HG03135 (cell line): ENCODE data around the gene APP.
A peak's percentile ranks its signal among the peaks of the same experiment; 100 is the strongest.
"Not testable (repeated sequence)": the region's sequence is repeated elsewhere in the genome, so short reads cannot be mapped to it uniquely, and the experiment has no call there.

Source experiments
- ATAC-seq: cut with Tn5 transposase; IDR thresholded peaks from one replicate; pipeline ENCODE4 v1.9.1; 2021; ENCODE audit warnings: mild to moderate bottlenecking, moderate library complexity; ENCODE audit not compliant: unreplicated experiment

The APP gene

GRCh38 chr21:26165331-26165730 lies 5.2 kb downstream of the APP start:
- ATAC-seq: no peak

- ATAC-seq: no peak
These were observed 6.3 kb downstream of the APP start for GRCh38 chr21:26164311-26164710.

- no peak for ATAC-seq
These were observed 8.5 kb downstream of the APP start for GRCh38 chr21:26162081-26162480.

GRCh38 chr21:26159869-26160268 lies 10.7 kb downstream of the APP start:
- no peak for ATAC-seq

- no peak for ATAC-seq
These were observed 12.8 kb downstream of the APP start for GRCh38 chr21:26157801-26158200.

- ATAC-seq: no peak
These were observed 15.8 kb downstream of the APP start for GRCh38 chr21:26154753-26155152.

- ATAC-seq: no peak
These were observed 16.8 kb downstream of the APP start for GRCh38 chr21:26153758-26154157.

GRCh38 chr21:26148840-26149354 lies 21.7 kb downstream of the APP start:
- ATAC-seq: no peak

GRCh38 chr21:26148071-26148839 lies 22.3 kb downstream of the APP start:
- ATAC-seq: no peak

GRCh38 chr21:26147535-26147934 lies 23.0 kb downstream of the APP start:
- no peak for ATAC-seq

GRCh38 chr21:26146681-26147080 lies 23.9 kb downstream of the APP start:
- no peak for ATAC-seq

GRCh38 chr21:26144031-26144430 lies 26.5 kb downstream of the APP start:
- no peak for ATAC-seq

GRCh38 chr21:26142363-26142762 lies 28.2 kb downstream of the APP start:
- no peak for ATAC-seq

GRCh38 chr21:26140926-26141325 lies 29.6 kb downstream of the APP start:
- no peak for ATAC-seq

GRCh38 chr21:26140164-26140579 lies 30.4 kb downstream of the APP start:
- ATAC-seq: no peak

- ATAC-seq: no peak
These were observed 31.8 kb downstream of the APP start for GRCh38 chr21:26138615-26139257.

GRCh38 chr21:26137379-26138060 lies 33.0 kb downstream of the APP start:
- ATAC-seq: no peak

GRCh38 chr21:26136671-26137070 lies 33.9 kb downstream of the APP start:
- ATAC-seq: peak; percentile 95

GRCh38 chr21:26135520-26135919 lies 35.0 kb downstream of the APP start:
- no peak for ATAC-seq

- no peak for ATAC-seq
These were observed 39.0 kb downstream of the APP start for GRCh38 chr21:26131554-26131953.

- not testable (repeated sequence) for ATAC-seq
These were observed 39.5 kb downstream of the APP start for GRCh38 chr21:26131053-26131452.
